Vagina (tissue), 2 donors: ENCODE data around the gene ATG2A. TPM values are rescaled to one million over a fixed set of nuclear protein-coding genes. Genes with fewer than 3 reads are reported as not detected.

Experiments
- DNase-seq, 2 donors: peaks; one replicate each; pipeline ENCODE4 v3.0.0-alpha.2; 2017; ENCODE audit errors: extremely low spot score in 2 of 2
- H3K27ac ChIP-seq: fragments of 200-600 bp; sonication (generic); one replicate; pipeline ENCODE4 v1.5.1; 2019
- H3K27me3 ChIP-seq: fragments of 200-600 bp; sonication (generic); one replicate; pipeline ENCODE4 v1.5.1; 2019
- H3K36me3 ChIP-seq, 2 donors: fragments of 200-600 bp; sonication (generic); one replicate each; pipeline ENCODE4 v1.5.1; 2017 to 2019
- H3K4me1 ChIP-seq: fragments of 200-600 bp; sonication (generic); one replicate; pipeline ENCODE4 v1.5.1; 2019
- H3K4me3 ChIP-seq, 2 donors: fragments of 200-600 bp; sonication (generic); 1 replicate in 1 of 2; 2 replicates in 1 of 2; pipeline ENCODE4 v1.5.1; 2016 to 2019
- H3K9me3 ChIP-seq: fragments of 200-600 bp; sonication (generic); one replicate; pipeline ENCODE4 v1.5.1; 2019
- POLR2A ChIP-seq, 2 donors: fragments of 450-650 bp; IDR thresholded peaks; one replicate each; pipeline ENCODE4 v1.6.1; 2017; ENCODE audit warnings: antibody characterized with exemption in 2 of 2, mild to moderate bottlenecking in 2 of 2, moderate library complexity in 2 of 2
- POLR2AphosphoS5 ChIP-seq, 2 donors: sonication (generic); formaldehyde crosslinking; IDR thresholded peaks; one replicate each; pipeline ENCODE4 v1.9.0; 2017; ENCODE audit warnings: antibody characterized with exemption in 2 of 2, mild to moderate bottlenecking in 2 of 2, low read depth in 1 of 2; ENCODE audit not compliant: insufficient read depth in 1 of 2
- intact Hi-C: fragments of 100-400 bp; cut with DNase I; formaldehyde crosslinking; loops from one replicate; pipeline ENCODE4 v1.15.1; 2023
- total RNA-seq: library from RNA; depleted of rRNA; stranded (reverse); fragments of >200 nt; gene quantifications from one replicate; pipeline ENCODE4 v1.2.3, GENCODE V29; 2016
- TF ChIP-seq, protein P1 (sequence below), 3 experiments: fragments of 450-650 bp in 2 of 3; fragments of 200-600 bp in 1 of 3; sonication (generic) in 1 of 3; IDR thresholded peaks; one replicate each; pipeline ENCODE4 v1.5.1; 2017 to 2019; ENCODE audit warnings: antibody characterized with exemption in 3 of 3, mild to moderate bottlenecking in 2 of 3, moderate library complexity in 2 of 3

ATG2A gene
- total RNA-seq, 1 donor from 2014 or later: 27.0 TPM

DNA sequence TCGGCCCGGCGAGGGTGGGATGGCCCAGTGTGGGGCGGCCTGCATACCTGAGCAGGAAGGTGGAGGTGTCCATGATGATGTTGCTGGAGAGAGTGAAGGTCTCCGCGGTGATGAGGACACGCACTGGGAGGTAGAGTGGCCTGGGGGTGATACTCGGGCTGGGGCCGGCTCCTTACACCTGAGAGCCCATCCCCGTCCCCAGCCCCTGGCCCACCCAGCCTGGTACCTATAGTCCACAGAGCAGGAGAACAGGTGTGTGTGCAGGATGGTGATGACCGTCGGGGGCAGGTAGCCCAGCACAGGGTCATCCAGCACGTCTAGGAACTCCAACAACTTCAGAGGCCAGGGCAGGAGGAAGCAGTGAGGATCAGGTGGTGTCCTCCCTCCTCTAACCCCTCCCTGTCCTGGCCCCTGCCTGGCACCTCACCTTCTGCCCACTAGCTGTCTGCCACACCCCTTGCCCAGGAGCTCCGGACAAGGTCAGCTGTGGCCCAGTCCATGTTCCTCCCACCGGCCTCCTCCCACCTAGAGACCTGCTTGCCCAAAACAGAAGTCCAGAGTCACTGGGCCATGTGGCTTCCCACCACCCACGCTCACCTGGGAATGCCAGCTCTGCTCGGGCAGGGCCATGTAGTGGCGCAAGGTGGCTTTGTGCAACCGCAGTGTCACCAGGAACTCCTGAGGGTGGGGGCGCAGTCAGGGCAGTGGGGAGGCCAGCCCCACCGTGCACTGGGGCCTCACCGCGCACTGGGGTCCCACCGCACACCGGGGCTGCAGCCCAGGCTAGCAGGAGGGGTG lies 11.3 kb downstream of the ATG2A start:
- no peak for DNase-seq
- TF ChIP-seq, protein P1, sequence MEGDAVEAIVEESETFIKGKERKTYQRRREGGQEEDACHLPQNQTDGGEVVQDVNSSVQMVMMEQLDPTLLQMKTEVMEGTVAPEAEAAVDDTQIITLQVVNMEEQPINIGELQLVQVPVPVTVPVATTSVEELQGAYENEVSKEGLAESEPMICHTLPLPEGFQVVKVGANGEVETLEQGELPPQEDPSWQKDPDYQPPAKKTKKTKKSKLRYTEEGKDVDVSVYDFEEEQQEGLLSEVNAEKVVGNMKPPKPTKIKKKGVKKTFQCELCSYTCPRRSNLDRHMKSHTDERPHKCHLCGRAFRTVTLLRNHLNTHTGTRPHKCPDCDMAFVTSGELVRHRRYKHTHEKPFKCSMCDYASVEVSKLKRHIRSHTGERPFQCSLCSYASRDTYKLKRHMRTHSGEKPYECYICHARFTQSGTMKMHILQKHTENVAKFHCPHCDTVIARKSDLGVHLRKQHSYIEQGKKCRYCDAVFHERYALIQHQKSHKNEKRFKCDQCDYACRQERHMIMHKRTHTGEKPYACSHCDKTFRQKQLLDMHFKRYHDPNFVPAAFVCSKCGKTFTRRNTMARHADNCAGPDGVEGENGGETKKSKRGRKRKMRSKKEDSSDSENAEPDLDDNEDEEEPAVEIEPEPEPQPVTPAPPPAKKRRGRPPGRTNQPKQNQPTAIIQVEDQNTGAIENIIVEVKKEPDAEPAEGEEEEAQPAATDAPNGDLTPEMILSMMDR (IDR thresholded peaks at IDR 0.05): no peak
- no peak for TF ChIP-seq POLR2A (IDR thresholded peaks at IDR 0.05)

GRCh38 chr11:64903291-64903833 lies 13.6 kb downstream of the ATG2A start:
- intact Hi-C loops: no loop called here
- no peaks in the 10 kb centered on the region for H3K4me1 ChIP-seq
- no peak overlapping the region for H3K27ac ChIP-seq
- TF ChIP-seq POLR2A (IDR thresholded peaks at IDR 0.05) (no peak), POLR2AphosphoS5 (IDR thresholded peaks at IDR 0.05; ENCODE audit: insufficient read depth in 1 of 2, low read depth in 1 of 2) (no peak)
- TF ChIP-seq, protein P1 (IDR thresholded peaks at IDR 0.05): no peak
- peaks cover 0 to 78% of the 10 kb centered on the region in 2 donors for H3K36me3 ChIP-seq
- H3K4me3 ChIP-seq: no peak overlapping the region
- H3K9me3 ChIP-seq: no peaks in the 10 kb centered on the region
- no peaks in the 10 kb centered on the region for H3K27me3 ChIP-seq
- DNase-seq: no peak

More for the DNA sequence above, 11.3 kb downstream of the ATG2A start:
- Histone ChIP-seq H3K27ac (no peak overlapping the region), H3K36me3 (peaks cover 0 to 88% of the 10 kb centered on the region in 2 donors), H3K27me3 (no peaks in the 10 kb centered on the region), H3K4me3 (no peak overlapping the region), H3K9me3 (no peaks in the 10 kb centered on the region), H3K4me1 (no peaks in the 10 kb centered on the region)
- intact Hi-C loops: no loop called here

DNA sequence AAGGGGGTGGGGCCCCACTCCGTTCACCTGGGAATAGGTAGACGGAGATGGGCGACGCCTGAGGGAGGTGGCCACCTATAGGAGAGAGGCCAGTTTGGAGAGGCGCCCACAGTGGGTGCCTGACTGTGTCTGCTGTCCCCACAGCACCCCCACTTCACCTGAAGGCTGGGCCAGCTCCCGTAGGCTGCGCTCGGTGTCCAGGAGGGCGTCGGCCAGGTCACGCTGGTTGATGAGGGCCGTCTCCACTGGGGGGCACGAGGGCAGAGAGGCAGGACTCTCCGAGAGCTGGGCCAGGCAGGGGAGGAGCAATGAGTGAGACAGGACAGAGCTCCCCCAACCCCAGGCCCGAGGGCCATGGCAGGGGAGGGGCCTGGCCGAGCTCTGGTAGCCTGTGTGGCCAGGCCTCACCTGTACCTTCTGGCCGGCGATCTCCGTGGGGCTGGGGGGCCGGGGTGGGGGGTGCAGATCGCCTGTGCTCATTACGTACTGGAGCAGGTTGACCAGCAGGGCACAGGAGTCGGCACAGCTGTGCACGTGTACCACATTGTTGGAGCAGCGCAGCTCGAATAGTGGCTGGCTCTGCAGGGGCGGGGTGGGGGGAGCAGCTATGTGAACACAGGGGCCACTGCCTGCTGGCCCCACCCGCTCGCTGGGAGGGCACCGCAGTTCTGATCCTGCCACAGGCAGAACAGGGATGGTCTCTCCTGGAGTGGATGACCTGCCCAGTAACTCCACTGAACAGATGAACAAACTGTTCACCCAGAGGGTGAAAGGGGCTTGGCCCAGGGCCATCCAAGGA lies 14.7 kb downstream of the ATG2A start:
- peaks cover 0 to 78% of the 10 kb centered on the region in 2 donors for H3K36me3 ChIP-seq

DNA sequence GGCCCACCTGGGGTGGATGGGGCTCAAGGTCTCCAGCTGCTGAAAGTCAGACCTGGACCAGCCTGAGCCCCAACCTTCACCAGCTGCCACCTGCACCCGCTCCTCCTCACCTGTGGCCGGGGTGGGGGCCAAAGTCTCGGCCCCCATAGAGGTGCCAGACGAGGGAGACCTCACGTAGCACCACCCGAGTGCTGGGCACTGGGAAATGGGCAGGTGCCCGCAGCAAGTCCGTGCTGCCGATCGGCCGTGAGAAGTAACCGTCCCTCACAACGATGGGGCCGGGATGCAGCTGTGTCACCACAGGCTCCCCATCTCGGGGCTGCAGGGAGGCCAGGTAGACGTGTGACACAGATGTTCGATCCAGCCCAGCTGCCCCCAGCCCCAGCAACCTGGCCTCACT lies 16.2 kb downstream of the ATG2A start:
- Histone ChIP-seq H3K36me3 (peaks cover 0 to 67% of the 10 kb centered on the region in 2 donors), H3K27me3 (no peaks in the 10 kb centered on the region), H3K4me1 (no peaks in the 10 kb centered on the region), H3K27ac (no peak overlapping the region), H3K9me3 (no peaks in the 10 kb centered on the region), H3K4me3 (no peak overlapping the region)
- no peak for DNase-seq
- TF ChIP-seq POLR2AphosphoS5 (IDR thresholded peaks at IDR 0.05; ENCODE audit: insufficient read depth in 1 of 2, low read depth in 1 of 2): no peak
- TF ChIP-seq POLR2A (IDR thresholded peaks at IDR 0.05): no peak
- TF ChIP-seq, protein P1 (IDR thresholded peaks at IDR 0.05): no peak
- intact Hi-C loops: no loop called here

More for the DNA sequence above, 14.7 kb downstream of the ATG2A start:
- H3K9me3 ChIP-seq: no peaks in the 10 kb centered on the region
- intact Hi-C loops: no loop called here
- no peaks in the 10 kb centered on the region for H3K4me1 ChIP-seq
- H3K4me3 ChIP-seq: no peak overlapping the region
- no peak for TF ChIP-seq POLR2A (IDR thresholded peaks at IDR 0.05)
- TF ChIP-seq, protein P1 (IDR thresholded peaks at IDR 0.05): no peak
- TF ChIP-seq POLR2AphosphoS5 (IDR thresholded peaks at IDR 0.05; ENCODE audit: insufficient read depth in 1 of 2, low read depth in 1 of 2): no peak
- no peak for DNase-seq
- H3K27me3 ChIP-seq: no peaks in the 10 kb centered on the region
- no peak overlapping the region for H3K27ac ChIP-seq
